Esophagus muscularis mucosa (tissue), 4 donors: ENCODE measurements around the gene MITF. TPM values are rescaled to one million over a fixed set of nuclear protein-coding genes. Genes with fewer than 3 reads are reported as not detected.

Experiments used
- DNase-seq: peaks from one replicate; pipeline ENCODE4 v3.0.0-alpha.2; 2017; ENCODE audit errors: extremely low spot score
- H3K27ac ChIP-seq, 4 donors: fragments of 200-600 bp; sonication (generic); replicated peaks in 1 of 4; 1 replicate in 3 of 4; 2 replicates in 1 of 4; pipeline ENCODE4 v1.5.1; 2016 to 2019; ENCODE audit warnings: mild to moderate bottlenecking in 1 of 4
- H3K27me3 ChIP-seq, 4 donors: fragments of 200-600 bp; sonication (generic); one replicate each; pipeline versions ENCODE4 v1.5.1 to v1.6.0; 2016 to 2019
- H3K36me3 ChIP-seq, 4 donors: fragments of 200-600 bp; sonication (generic); one replicate each; pipeline ENCODE4 v1.5.1; 2016 to 2019
- H3K4me1 ChIP-seq, 4 donors: fragments of 200-600 bp; sonication (generic); one replicate each; pipeline ENCODE4 v1.5.1; 2016 to 2019
- H3K4me3 ChIP-seq, 4 donors: fragments of 200-600 bp; sonication (generic); 1 replicate in 2 of 4; 2 replicates in 2 of 4; pipeline ENCODE4 v1.5.1; 2016 to 2019; ENCODE audit warnings: mild to moderate bottlenecking in 4 of 4, moderate library complexity in 1 of 4
- H3K9me3 ChIP-seq, 4 donors: fragments of 200-600 bp; sonication (generic); 1 replicate in 3 of 4; 2 replicates in 1 of 4; pipeline ENCODE4 v1.5.1; 2016 to 2019
- CTCF ChIP-seq, 3 experiments: fragments of 200-600 bp in 2 of 3; fragments of 450-650 bp in 1 of 3; sonication (generic) in 2 of 3; IDR thresholded peaks; one replicate each; pipeline ENCODE4 v1.5.1; 2017 to 2019; ENCODE audit warnings: antibody characterized with exemption in 3 of 3, mild to moderate bottlenecking in 2 of 3, moderate library complexity in 1 of 3
- EP300 ChIP-seq: sonication (generic); formaldehyde crosslinking; IDR thresholded peaks from one replicate; pipeline ENCODE4 v1.6.1; 2017; ENCODE audit warnings: antibody characterized with exemption
- POLR2A ChIP-seq: fragments of 450-650 bp; IDR thresholded peaks from one replicate; pipeline ENCODE4 v1.6.1; 2017; ENCODE audit warnings: antibody characterized with exemption, moderate library complexity, mild to moderate bottlenecking, low read depth
- POLR2AphosphoS5 ChIP-seq, 2 donors: sonication (generic); formaldehyde crosslinking; IDR thresholded peaks; one replicate each; pipeline ENCODE4 v1.6.1; 2017; ENCODE audit warnings: antibody characterized with exemption in 2 of 2
- WGBS: methylation state at CpG from one replicate; pipeline ENCODE4 v1.1.5; 2018; 5-methylcytosine and 5-hydroxymethylcytosine counted together
- intact Hi-C: fragments of 100-400 bp; cut with DNase I; formaldehyde crosslinking; loops from one replicate; pipeline ENCODE4 v1.15.1; 2023
- total RNA-seq, 4 donors: library from RNA; depleted of rRNA; stranded (reverse); fragments of >200 nt; gene quantifications; one replicate each; pipeline versions ENCODE4 v1.1.0 to v1.2.1, GENCODE V29; 2016

The MITF gene
- total RNA-seq, 4 donors from 2014 or later = 68.1 to 141 (median 81.2) TPM

GRCh38 chr3:69963643-69964042 is 224.4 kb downstream of the MITF start:
- no peak for DNase-seq
- Histone ChIP-seq H3K27me3 (no peaks in the 10 kb centered on the region), H3K4me3 (no peak overlapping the region), H3K4me1 (no peaks in the 10 kb centered on the region), H3K9me3 (no peaks in the 10 kb centered on the region), H3K36me3 (peaks cover 5 to 70% (median 36%) of the 10 kb centered on the region in 4 donors), H3K27ac (no peak overlapping the region)
- TF ChIP-seq CTCF (IDR thresholded peaks at IDR 0.05) (no peak), POLR2A (no peak), POLR2AphosphoS5 (IDR thresholded peaks at IDR 0.05) (no peak), EP300 (no peak)
- intact Hi-C loops = no loop called here
- 98% methylated on average over 3 of the region's 3 CpGs for WGBS

- TF ChIP-seq POLR2AphosphoS5 (IDR thresholded peaks at IDR 0.05) (no peak), POLR2A (no peak), EP300 (no peak), CTCF (IDR thresholded peaks at IDR 0.05) (no peak)
- H3K36me3 ChIP-seq = peaks cover 5 to 38% (median 16%) of the 10 kb centered on the region in 4 donors
- no peak overlapping the region for H3K27ac ChIP-seq
- no peaks in the 10 kb centered on the region for H3K27me3 ChIP-seq
- no peak overlapping the region for H3K4me3 ChIP-seq
- H3K9me3 ChIP-seq = no peaks in the 10 kb centered on the region
- no peak for DNase-seq
- intact Hi-C loops = no loop called here
- WGBS = 80% methylated on average over 6 of the region's 6 CpGs
- peaks cover 0 to 7% (median 4%) of the 10 kb centered on the region in 4 donors for H3K4me1 ChIP-seq
Observed at GRCh38 chr3:69967156-69967555, 227.9 kb downstream of the MITF start.

GRCh38 chr3:69970827-69971226 is 231.6 kb downstream of the MITF start:
- no peak for TF ChIP-seq POLR2AphosphoS5 (IDR thresholded peaks at IDR 0.05)
- no peak for TF ChIP-seq POLR2A
- TF ChIP-seq CTCF (IDR thresholded peaks at IDR 0.05) = no peak
- no peak for TF ChIP-seq EP300
- Histone ChIP-seq H3K4me3 (no peak overlapping the region), H3K27me3 (no peaks in the 10 kb centered on the region), H3K27ac (no peak overlapping the region), H3K36me3 (peaks cover 0 to 3% (median under 1%) of the 10 kb centered on the region in 4 donors), H3K9me3 (no peaks in the 10 kb centered on the region), H3K4me1 (peaks cover 0 to 14% (median 9%) of the 10 kb centered on the region in 4 donors)
- intact Hi-C loops = no loop called here
- DNase-seq = no peak
- WGBS = 84% methylated on average over 5 of the region's 5 CpGs

- Histone ChIP-seq H3K27me3 (no peaks in the 10 kb centered on the region), H3K4me1 (peaks cover 0 to 14% (median 9%) of the 10 kb centered on the region in 4 donors), H3K36me3 (no peaks in the 10 kb centered on the region), H3K9me3 (peaks cover 0 to 2% (median under 1%) of the 10 kb centered on the region in 4 donors), H3K4me3 (no peak overlapping the region), H3K27ac (no peak overlapping the region)
- intact Hi-C loops = no loop called here
- TF ChIP-seq EP300 (no peak), POLR2AphosphoS5 (IDR thresholded peaks at IDR 0.05) (no peak), CTCF (IDR thresholded peaks at IDR 0.05) (no peak), POLR2A (no peak)
- 93% methylated on average over 4 of the region's 4 CpGs for WGBS
- DNase-seq = no peak
Observed at GRCh38 chr3:69972672-69973071, 233.4 kb downstream of the MITF start.

GRCh38 chr3:69976021-69976420 is 236.8 kb downstream of the MITF start:
- H3K36me3 ChIP-seq = no peaks in the 10 kb centered on the region
- WGBS = 86% methylated on average over 2 of the region's 2 CpGs
- H3K4me3 ChIP-seq = no peak overlapping the region
- DNase-seq = no peak
- H3K4me1 ChIP-seq = peaks cover 0 to 14% (median 9%) of the 10 kb centered on the region in 4 donors
- no peak for TF ChIP-seq CTCF (IDR thresholded peaks at IDR 0.05)
- TF ChIP-seq POLR2A = no peak
- no peak for TF ChIP-seq POLR2AphosphoS5 (IDR thresholded peaks at IDR 0.05)
- no peak for TF ChIP-seq EP300
- no peaks in the 10 kb centered on the region for H3K27me3 ChIP-seq
- intact Hi-C loops = no loop called here
- no peak overlapping the region for H3K27ac ChIP-seq
- peaks cover 0 to 15% (median 13%) of the 10 kb centered on the region in 4 donors for H3K9me3 ChIP-seq
